CD4-positive, alpha-beta memory T cell (primary cell): ENCODE results near the gene SLC30A10. TPM values are rescaled to one million over a fixed set of nuclear protein-coding genes. Genes with fewer than 3 reads are reported as not detected.
A peak's percentile ranks its signal among the peaks of the same experiment; 100 is the strongest.

Source experiments
- CTCF ChIA-PET: fragments of 350-600 bp; sonication (Branson Sonifier 250); formaldehyde crosslinking; loops from one replicate; lab custom pipeline; 2021; ENCODE audit warnings: inconsistent platforms; ENCODE audit not compliant: partially characterized antibody; lab: Charles Lee
- POLR2A ChIA-PET: fragments of 350-600 bp; sonication (Branson Sonifier 250); formaldehyde crosslinking; loops from one replicate; lab custom pipeline; 2021; ENCODE audit not compliant: partially characterized antibody; lab: Charles Lee
- DNase-seq, 5 donors: peaks; one replicate each; pipeline versions ENCODE4 v3.0.0 to v3.0.0-alpha.2; 2020 to 2022; ENCODE audit warnings: mixed read lengths in 1 of 5
- H3K27ac ChIP-seq: one replicate; pipeline ENCODE4 v1.7.0; 2013; ENCODE audit warnings: low read depth, low read length
- H3K27me3 ChIP-seq: 2 replicates; pipeline ENCODE4 v1.7.0; 2013; ENCODE audit warnings: mild to moderate bottlenecking, low read length, moderate library complexity; ENCODE audit not compliant: insufficient read depth
- H3K36me3 ChIP-seq: 2 replicates; pipeline ENCODE4 v1.7.0; 2013; ENCODE audit warnings: mild to moderate bottlenecking, low read length, moderate library complexity; ENCODE audit not compliant: insufficient read depth
- H3K4me1 ChIP-seq: 2 replicates; pipeline ENCODE4 v1.7.0; 2013; ENCODE audit warnings: mild to moderate bottlenecking, low read length, moderate library complexity; ENCODE audit not compliant: insufficient read depth
- H3K4me3 ChIP-seq, 2 donors: one replicate each; pipeline ENCODE4 v1.7.0; 2013; ENCODE audit warnings: low read length in 2 of 2, mild to moderate bottlenecking in 1 of 2
- H3K9me3 ChIP-seq, 2 donors: one replicate each; pipeline ENCODE4 v1.7.0; 2013; ENCODE audit warnings: low read length in 2 of 2, control low read depth in 1 of 2; ENCODE audit not compliant: control insufficient read depth in 1 of 2
- H3K27ac Mint-ChIP-seq, 7 donors: one replicate each; pipeline ENCODE4 v1.8.0; 2020 to 2021; ENCODE audit warnings: mixed read lengths in 7 of 7, mild to moderate bottlenecking in 6 of 7, inconsistent platforms in 3 of 7, moderate library complexity in 3 of 7
- H3K27me3 Mint-ChIP-seq, 2 donors: one replicate each; pipeline ENCODE4 v1.8.0; 2020 to 2021; ENCODE audit warnings: mixed read lengths in 2 of 2
- H3K36me3 Mint-ChIP-seq, 2 donors: one replicate each; pipeline ENCODE4 v1.8.0; 2020 to 2021; ENCODE audit warnings: mixed read lengths in 2 of 2, inconsistent platforms in 1 of 2, mild to moderate bottlenecking in 1 of 2
- H3K4me1 Mint-ChIP-seq, 4 donors: one replicate each; pipeline ENCODE4 v1.8.0; 2020 to 2021; ENCODE audit warnings: mixed read lengths in 4 of 4, mild to moderate bottlenecking in 1 of 4
- H3K4me3 Mint-ChIP-seq, 8 donors: one replicate each; pipeline ENCODE4 v1.8.0; 2020 to 2021; ENCODE audit warnings: mixed read lengths in 8 of 8, mild to moderate bottlenecking in 7 of 8, moderate library complexity in 6 of 8, inconsistent platforms in 3 of 8
- H3K9me3 Mint-ChIP-seq, 8 donors: one replicate each; pipeline ENCODE4 v1.8.0; 2020 to 2021; ENCODE audit warnings: mixed read lengths in 8 of 8, mild to moderate bottlenecking in 5 of 8, inconsistent platforms in 3 of 8, moderate library complexity in 1 of 8
- intact Hi-C: fragments of 100-400 bp; cut with micrococcal nuclease; formaldehyde crosslinking; loops from one replicate; pipeline ENCODE4 v1.15.1; 2023
- polyA plus RNA-seq, 2 donors: library from polyadenylated mRNA; unstranded; fragments of 300-500 nt; fragmentation: Illumina TruSeq; gene quantifications; one replicate each; pipeline ENCODE4 v1.2.3, GENCODE V29; 2021
- total RNA-seq, 2 experiments: library from RNA; stranded (reverse); gene quantifications; one replicate each; pipeline ENCODE4 v1.2.3, GENCODE V29; 2021

SLC30A10 gene
- total RNA-seq (not detected), polyA plus RNA-seq (not detected)

- Histone ChIP-seq H3K4me1 (no peaks in the 10 kb centered on the region), H3K27ac (no peak within 1 kb of the TSS), H3K4me3 (no peak within 1 kb of the TSS), H3K36me3 (no peaks in the 10 kb centered on the region), H3K9me3 (no peaks in the 10 kb centered on the region), H3K27me3 (peaks cover 10% of the 10 kb centered on the region)
- H3K36me3 Mint-ChIP-seq = no peaks in the 10 kb centered on the region
- no peak for DNase-seq
- POLR2A ChIA-PET = no interaction called here
- no peak within 1 kb of the TSS for H3K27ac Mint-ChIP-seq
- peaks cover 7 to 15% (median 11%) of the 10 kb centered on the region in 4 donors for H3K4me1 Mint-ChIP-seq
- intact Hi-C loops = no loop called here
- H3K4me3 Mint-ChIP-seq = peak within 1 kb of the TSS; percentile 12 to 84 (median 74)
- peaks cover 0 to 3% (median 0%) of the 10 kb centered on the region in 8 donors for H3K9me3 Mint-ChIP-seq
- H3K27me3 Mint-ChIP-seq = peaks cover 31 to 33% of the 10 kb centered on the region in 2 donors
- CTCF ChIA-PET = no interaction called here
These were observed at the start of gene SLC30A10 for GRCh38 chr1:219927956-219928790. SLC30A10 (minus strand) TSS chr1:219928557; CDS start chr1:219928440, 117 bp downstream.

GRCh38 chr1:219973213-219973612 lies 44.9 kb upstream of the SLC30A10 start:
- H3K36me3 ChIP-seq = peaks cover 58% of the 10 kb centered on the region
- Mint-ChIP-seq H3K27ac (peak overlapping the region in 1 of 7 donors; percentile 10), H3K36me3 (peaks cover 59 to 84% of the 10 kb centered on the region in 2 donors), H3K9me3 (no peaks in the 10 kb centered on the region), H3K27me3 (no peaks in the 10 kb centered on the region), H3K4me3 (no peak overlapping the region), H3K4me1 (no peaks in the 10 kb centered on the region)
- intact Hi-C loops = loop anchor here (10.0 kb wide), 1 partner anchor 1638 kb away; no protein-coding TSS in a partner anchor
- POLR2A ChIA-PET = no interaction called here
- H3K4me1 ChIP-seq = no peaks in the 10 kb centered on the region
- DNase-seq = no peak
- no peak overlapping the region for H3K4me3 ChIP-seq
- no peaks in the 10 kb centered on the region for H3K27me3 ChIP-seq
- H3K9me3 ChIP-seq = no peaks in the 10 kb centered on the region
- H3K27ac ChIP-seq = no peak overlapping the region
- CTCF ChIA-PET = no interaction called here

GRCh38 chr1:219967361-219967760 lies 39.0 kb upstream of the SLC30A10 start:
- no peak overlapping the region for H3K27ac ChIP-seq
- H3K36me3 ChIP-seq = peaks cover 25% of the 10 kb centered on the region
- peak overlapping the region in 1 of 7 donors; percentile 15 for H3K27ac Mint-ChIP-seq
- intact Hi-C loops = no loop called here
- H3K27me3 Mint-ChIP-seq = no peaks in the 10 kb centered on the region
- H3K27me3 ChIP-seq = no peaks in the 10 kb centered on the region
- ChIA-PET POLR2A (no interaction called here), CTCF (no interaction called here)
- H3K4me3 Mint-ChIP-seq = no peak overlapping the region
- no peaks in the 10 kb centered on the region for H3K9me3 ChIP-seq
- no peak overlapping the region for H3K4me3 ChIP-seq
- H3K36me3 Mint-ChIP-seq = peaks cover 31 to 41% of the 10 kb centered on the region in 2 donors
- H3K4me1 Mint-ChIP-seq = peaks cover 0 to 2% (median under 1%) of the 10 kb centered on the region in 4 donors
- DNase-seq = no peak
- peaks cover 0 to 2% (median 0%) of the 10 kb centered on the region in 8 donors for H3K9me3 Mint-ChIP-seq
- H3K4me1 ChIP-seq = no peaks in the 10 kb centered on the region

GRCh38 chr1:219966071-219966349 lies 37.7 kb upstream of the SLC30A10 start:
- POLR2A ChIA-PET = no interaction called here
- H3K4me3 ChIP-seq = no peak overlapping the region
- CTCF ChIA-PET = no interaction called here
- intact Hi-C loops = no loop called here
- H3K27me3 ChIP-seq = no peaks in the 10 kb centered on the region
- peaks cover 0 to 2% (median under 1%) of the 10 kb centered on the region in 4 donors for H3K4me1 Mint-ChIP-seq
- H3K36me3 Mint-ChIP-seq = peaks cover 31% of the 10 kb centered on the region in 2 donors
- H3K4me1 ChIP-seq = no peaks in the 10 kb centered on the region
- H3K27ac Mint-ChIP-seq = no peak overlapping the region
- DNase-seq = no peak
- H3K9me3 ChIP-seq = no peaks in the 10 kb centered on the region
- H3K27ac ChIP-seq = no peak overlapping the region
- peaks cover 22% of the 10 kb centered on the region for H3K36me3 ChIP-seq
- no peak overlapping the region for H3K4me3 Mint-ChIP-seq
- no peaks in the 10 kb centered on the region for H3K27me3 Mint-ChIP-seq
- H3K9me3 Mint-ChIP-seq = peaks cover 0 to 2% (median 0%) of the 10 kb centered on the region in 8 donors

- CTCF ChIA-PET = no interaction called here
These were observed 37.1 kb upstream of the SLC30A10 start for GRCh38 chr1:219965285-219966070.

GRCh38 chr1:219963432-219963831 lies 35.1 kb upstream of the SLC30A10 start:
- no peaks in the 10 kb centered on the region for H3K4me1 ChIP-seq
- DNase-seq = no peak
- Mint-ChIP-seq H3K27ac (no peak overlapping the region), H3K4me3 (no peak overlapping the region), H3K4me1 (peaks cover 0 to 4% (median under 1%) of the 10 kb centered on the region in 4 donors), H3K36me3 (peaks cover 11 to 16% of the 10 kb centered on the region in 2 donors), H3K27me3 (no peaks in the 10 kb centered on the region), H3K9me3 (peaks cover 0 to 2% (median 0%) of the 10 kb centered on the region in 8 donors)
- intact Hi-C loops = no loop called here
- H3K27ac ChIP-seq = no peak overlapping the region
- H3K4me3 ChIP-seq = no peak overlapping the region
- no peaks in the 10 kb centered on the region for H3K27me3 ChIP-seq
- H3K36me3 ChIP-seq = peaks cover 7% of the 10 kb centered on the region
- ChIA-PET POLR2A (no interaction called here), CTCF (no interaction called here)
- H3K9me3 ChIP-seq = no peaks in the 10 kb centered on the region

More at GRCh38 chr1:219965285-219966070, 37.1 kb upstream of the SLC30A10 start:
- no peak for DNase-seq
- intact Hi-C loops = no loop called here
- no peaks in the 10 kb centered on the region for H3K27me3 Mint-ChIP-seq
- H3K36me3 ChIP-seq = peaks cover 19% of the 10 kb centered on the region
- H3K9me3 Mint-ChIP-seq = peaks cover 0 to 2% (median 0%) of the 10 kb centered on the region in 8 donors
- no peaks in the 10 kb centered on the region for H3K4me1 ChIP-seq
- peaks cover 26 to 31% of the 10 kb centered on the region in 2 donors for H3K36me3 Mint-ChIP-seq
- no peaks in the 10 kb centered on the region for H3K9me3 ChIP-seq
- no peak overlapping the region for H3K4me3 ChIP-seq
- peaks cover 0 to 2% (median under 1%) of the 10 kb centered on the region in 4 donors for H3K4me1 Mint-ChIP-seq
- no peak overlapping the region for H3K4me3 Mint-ChIP-seq
- no peaks in the 10 kb centered on the region for H3K27me3 ChIP-seq
- POLR2A ChIA-PET = no interaction called here
- no peak overlapping the region for H3K27ac ChIP-seq
- H3K27ac Mint-ChIP-seq = no peak overlapping the region

GRCh38 chr1:219961684-219962083 lies 33.3 kb upstream of the SLC30A10 start:
- DNase-seq = no peak
- no peaks in the 10 kb centered on the region for H3K36me3 ChIP-seq
- ChIA-PET POLR2A (no interaction called here), CTCF (no interaction called here)
- Mint-ChIP-seq H3K27me3 (no peaks in the 10 kb centered on the region), H3K27ac (no peak overlapping the region), H3K36me3 (no peaks in the 10 kb centered on the region), H3K9me3 (no peaks in the 10 kb centered on the region), H3K4me3 (no peak overlapping the region), H3K4me1 (peaks cover 0 to 4% (median 0%) of the 10 kb centered on the region in 4 donors)
- H3K9me3 ChIP-seq = no peaks in the 10 kb centered on the region
- H3K27ac ChIP-seq = no peak overlapping the region
- no peaks in the 10 kb centered on the region for H3K4me1 ChIP-seq
- H3K4me3 ChIP-seq = no peak overlapping the region
- no peaks in the 10 kb centered on the region for H3K27me3 ChIP-seq
- intact Hi-C loops = no loop called here
